Smooth muscle cell (in vitro differentiated cells): ENCODE data around the gene RNASEH2A. TPM values are rescaled to one million over a fixed set of nuclear protein-coding genes. Genes with fewer than 3 reads are reported as not detected.
"Not testable (repeated sequence)": the region's sequence is repeated elsewhere in the genome, so short reads cannot be mapped to it uniquely, and the experiment has no call there.

Source experiments
- DNase-seq: peaks from one replicate; lab custom pipeline; 2025; ENCODE audit not compliant: unreplicated experiment; lab: John Stamatoyannopoulos, UW
- H2AFZ ChIP-seq: fragments of 200-600 bp; sonication (generic); 2 replicates; pipeline ENCODE4 v1.6.0; 2016; ENCODE audit warnings: antibody characterized with exemption, low read depth, mild to moderate bottlenecking
- H3F3A ChIP-seq: fragments of 200-600 bp; sonication (generic); 2 replicates; pipeline ENCODE4 v1.6.0; 2017; ENCODE audit warnings: antibody characterized with exemption, low read depth
- H3K27ac ChIP-seq: fragments of 200-600 bp; sonication (generic); 2 replicates; pipeline ENCODE4 v1.5.1; 2016; ENCODE audit warnings: low read depth, mild to moderate bottlenecking
- H3K27me3 ChIP-seq: fragments of 200-600 bp; sonication (generic); 2 replicates; pipeline ENCODE4 v1.6.1; 2016; ENCODE audit warnings: low read depth, mild to moderate bottlenecking
- H3K36me3 ChIP-seq: fragments of 200-600 bp; sonication (generic); 2 replicates; pipeline ENCODE4 v1.5.1; 2016; ENCODE audit warnings: low read depth
- H3K4me1 ChIP-seq: fragments of 200-600 bp; sonication (generic); 2 replicates; pipeline ENCODE4 v1.5.1; 2016; ENCODE audit warnings: low read depth
- H3K4me2 ChIP-seq: fragments of 200-600 bp; sonication (generic); 2 replicates; pipeline ENCODE4 v1.6.0; 2016; ENCODE audit warnings: mild to moderate bottlenecking
- H3K4me3 ChIP-seq: fragments of 200-600 bp; sonication (generic); 2 replicates; pipeline ENCODE4 v1.5.1; 2016; ENCODE audit warnings: mild to moderate bottlenecking
- H3K79me2 ChIP-seq: fragments of 200-600 bp; sonication (generic); 2 replicates; pipeline ENCODE4 v1.6.0; 2016; ENCODE audit warnings: low read depth, mild to moderate bottlenecking
- H3K9ac ChIP-seq: fragments of 200-600 bp; sonication (generic); 2 replicates; pipeline ENCODE4 v1.6.0; 2016; ENCODE audit warnings: low read depth
- H3K9me3 ChIP-seq: fragments of 200-600 bp; sonication (generic); replicated peaks from 2 replicates; pipeline ENCODE4 v1.5.1; 2016; ENCODE audit warnings: low read depth
- H4K20me1 ChIP-seq: fragments of 200-600 bp; sonication (generic); 2 replicates; pipeline ENCODE4 v1.6.0; 2016; ENCODE audit warnings: low read depth
- CTCF ChIP-seq: fragments of 200-600 bp; sonication (generic); IDR thresholded peaks from 2 replicates; pipeline ENCODE4 v1.5.1; 2017; ENCODE audit warnings: borderline replicate concordance, mild to moderate bottlenecking, antibody characterized with exemption; ENCODE audit not compliant: insufficient read depth, poor library complexity, severe bottlenecking
- WGBS: methylation state at CpG from one replicate; pipeline ENCODE4 v1.1.7; 2016; ENCODE audit warnings: low lambda C conversion rate; 5-methylcytosine and 5-hydroxymethylcytosine counted together
- polyA plus RNA-seq: library from polyadenylated mRNA; unstranded; fragments of >200 nt; fragmentation: Nextera tagmentation; extraction: Ambion mirVana; gene quantifications from 2 replicates; pipeline ENCODE4 v1.2.1, GENCODE V29; 2016
- total RNA-seq: library from RNA; depleted of rRNA; stranded (reverse); fragments of >200 nt; gene quantifications from 2 replicates; pipeline ENCODE4 v1.2.3, GENCODE V29; 2014

The RNASEH2A gene
- total and polyA plus RNA-seq, 2 experiments from 2014 or later, result 15.7 to 34.9 TPM

GRCh38 chr19:12842511-12842910, 36.1 kb downstream of the RNASEH2A start:
- Histone ChIP-seq H3K79me2 (no peaks in the 10 kb centered on the region), H3K27ac (no peak overlapping the region), H3K9ac (no peak overlapping the region), H3K9me3 (no peaks in the 10 kb centered on the region), H3K36me3 (no peaks in the 10 kb centered on the region), H3K27me3 (peaks cover 34% of the 10 kb centered on the region), H3F3A (peaks cover 13% of the 10 kb centered on the region), H2AFZ (no peak overlapping the region), H4K20me1 (no peaks in the 10 kb centered on the region), H3K4me1 (peaks cover 8% of the 10 kb centered on the region), H3K4me2 (no peak overlapping the region), H3K4me3 (no peak overlapping the region)
- no peak for TF ChIP-seq CTCF
- DNase-seq, result no peak
- WGBS, result 97% methylated on average over 18 of the region's 18 CpGs

GRCh38 chr19:12843328-12843727, 36.9 kb downstream of the RNASEH2A start:
- no peak overlapping the region for H3K4me3 ChIP-seq
- no peaks in the 10 kb centered on the region for H4K20me1 ChIP-seq
- TF ChIP-seq CTCF, result no peak
- no peak overlapping the region for H3K4me2 ChIP-seq
- H3K79me2 ChIP-seq, result no peaks in the 10 kb centered on the region
- WGBS, result 98% methylated on average over 11 of the region's 11 CpGs
- no peak overlapping the region for H3K27ac ChIP-seq
- no peak for DNase-seq
- no peak overlapping the region for H2AFZ ChIP-seq
- H3K4me1 ChIP-seq, result peaks cover 5% of the 10 kb centered on the region
- H3F3A ChIP-seq, result peaks cover 13% of the 10 kb centered on the region
- H3K36me3 ChIP-seq, result no peaks in the 10 kb centered on the region
- no peak overlapping the region for H3K9ac ChIP-seq
- H3K9me3 ChIP-seq, result no peaks in the 10 kb centered on the region
- H3K27me3 ChIP-seq, result peaks cover 27% of the 10 kb centered on the region

GRCh38 chr19:12843999-12844732, 37.8 kb downstream of the RNASEH2A start:
- DNase-seq, result no peak
- Histone ChIP-seq H3K4me1 (peaks cover 5% of the 10 kb centered on the region), H3K36me3 (no peaks in the 10 kb centered on the region), H3K27ac (no peak overlapping the region), H3K79me2 (no peaks in the 10 kb centered on the region), H2AFZ (no peak overlapping the region), H3K4me2 (no peak overlapping the region), H3K9me3 (no peaks in the 10 kb centered on the region), H3F3A (peaks cover 13% of the 10 kb centered on the region), H3K27me3 (peaks cover 19% of the 10 kb centered on the region), H4K20me1 (no peaks in the 10 kb centered on the region), H3K9ac (no peak overlapping the region), H3K4me3 (no peak overlapping the region)
- 85% methylated on average over 3 of the region's 3 CpGs for WGBS
- TF ChIP-seq CTCF, result no peak

- not testable (repeated sequence) for H3K9me3 ChIP-seq, H4K20me1 ChIP-seq, H3F3A ChIP-seq, H3K27ac ChIP-seq, H3K4me2 ChIP-seq, H3K4me1 ChIP-seq, H3K79me2 ChIP-seq, H3K9ac ChIP-seq, H2AFZ ChIP-seq, H3K27me3 ChIP-seq, DNase-seq, H3K4me3 ChIP-seq, H3K36me3 ChIP-seq
- 96% methylated on average over 7 of the region's 7 CpGs for WGBS
Observed at GRCh38 chr19:12846613-12847012, 40.2 kb downstream of the RNASEH2A start.
